HepG2 (cell line): ENCODE results near the gene SPNS2. TPM values are rescaled to one million over a fixed set of nuclear protein-coding genes. Genes with fewer than 3 reads are reported as not detected.
A peak's percentile ranks its signal among the peaks of the same experiment; 100 is the strongest.

Experiments
- HNRNPLL ChIP-seq: fragments of 200-400 bp; formaldehyde crosslinking; IDR thresholded peaks from 2 replicates; pipeline ENCODE4 v1.6.1; 2017; ENCODE audit warnings: mild to moderate bottlenecking, low read depth, low read length; ENCODE audit not compliant: poor library complexity, severe bottlenecking
- MTA1 ChIP-seq: sonication (generic); formaldehyde crosslinking; IDR thresholded peaks from 2 replicates; pipeline ENCODE4 v1.4.0; 2020; ENCODE audit warnings: missing genetic modification reagents, mild to moderate bottlenecking, borderline replicate concordance
- POLR2AphosphoS5 ChIP-seq: IDR thresholded peaks from 2 replicates; pipeline ENCODE4 v1.6.1; 2012; ENCODE audit warnings: low read depth, low read length
- POLR2G ChIP-seq: fragments of 200-400 bp; formaldehyde crosslinking; IDR thresholded peaks from 2 replicates; pipeline ENCODE4 v1.6.1; 2018; ENCODE audit warnings: mild to moderate bottlenecking, low read depth, low read length, moderate library complexity
- SAP130 ChIP-seq: IDR thresholded peaks from 2 replicates; pipeline ENCODE4 v1.6.1; 2016; ENCODE audit warnings: low read depth
- SNAI1 ChIP-seq: sonication (generic); formaldehyde crosslinking; IDR thresholded peaks from 2 replicates; pipeline ENCODE4 v1.5.0; 2020; ENCODE audit warnings: mild to moderate bottlenecking, missing genetic modification reagents, borderline replicate concordance
- ZFY ChIP-seq: sonication (generic); formaldehyde crosslinking; IDR thresholded peaks from 2 replicates; pipeline ENCODE4 v1.4.0; 2020; ENCODE audit warnings: missing genetic modification reagents
- ZNF547 ChIP-seq: sonication (generic); formaldehyde crosslinking; IDR thresholded peaks from 2 replicates; pipeline ENCODE4 v1.5.1; 2020; ENCODE audit warnings: mild to moderate bottlenecking, missing genetic modification reagents
- polyA plus RNA-seq, 8 experiments: library from polyadenylated mRNA; depleted of rRNA in 3 of 8; stranded (reverse) in 7 of 8; unstranded in 1 of 8; fragments of >200 nt; fragmentation: Illumina TruSeq in 4 of 8; extraction: Trizol in 4 of 8; gene quantifications; 2 replicates each; pipeline versions ENCODE4 v1.2.1 to v1.2.3, GENCODE V29; 2011 to 2016; ENCODE audit warnings: low read depth in 4 of 8, missing spikeins in 1 of 8, mixed read lengths in 1 of 8; ENCODE audit not compliant: insufficient read depth in 1 of 8
- total RNA-seq, 5 experiments: library from RNA; depleted of rRNA; stranded (reverse); fragments of >200 nt; fragmentation: Illumina TruSeq; extraction: Trizol; gene quantifications; 2 replicates each; pipeline ENCODE4 v1.2.3, GENCODE V29; 2016; ENCODE audit warnings: low read depth in 1 of 5
- TF ChIP-seq, protein P1 (sequence below): sonication (generic); formaldehyde crosslinking; IDR thresholded peaks from 2 replicates; pipeline ENCODE4 v1.5.1; 2020; ENCODE audit warnings: mild to moderate bottlenecking, missing genetic modification reagents, moderate library complexity
- TF ChIP-seq, protein P2 (sequence below): IDR thresholded peaks from 2 replicates; pipeline ENCODE4 v1.6.1; 2012; ENCODE audit warnings: inconsistent platforms
- TF ChIP-seq, protein P3 (sequence below): sonication (generic); formaldehyde crosslinking; conservative IDR thresholded peaks from 2 replicates; pipeline ENCODE4 v1.4.0; 2020; ENCODE audit warnings: mild to moderate bottlenecking, missing genetic modification reagents, moderate library complexity
- TF ChIP-seq, protein P4 (sequence below): sonication (generic); formaldehyde crosslinking; IDR thresholded peaks from 2 replicates; pipeline ENCODE4 v1.5.0; 2020; ENCODE audit warnings: missing genetic modification reagents
- TF ChIP-seq, protein P5 (sequence below): sonication (generic); formaldehyde crosslinking; IDR thresholded peaks from 2 replicates; pipeline ENCODE4 v1.4.0; 2020; ENCODE audit warnings: missing genetic modification reagents, borderline replicate concordance
- TF ChIP-seq, protein P6 (sequence below): sonication (generic); formaldehyde crosslinking; IDR thresholded peaks from 2 replicates; pipeline ENCODE4 v1.9.0; 2021; ENCODE audit warnings: missing genetic modification reagents, borderline replicate concordance

Gene SPNS2
- total and polyA plus RNA-seq, 2 of the 13 experiments (the other 11 are each of a cell fraction or from before 2014, with no cell fraction given): 0.01 TPM; not detected in 1

DNA sequence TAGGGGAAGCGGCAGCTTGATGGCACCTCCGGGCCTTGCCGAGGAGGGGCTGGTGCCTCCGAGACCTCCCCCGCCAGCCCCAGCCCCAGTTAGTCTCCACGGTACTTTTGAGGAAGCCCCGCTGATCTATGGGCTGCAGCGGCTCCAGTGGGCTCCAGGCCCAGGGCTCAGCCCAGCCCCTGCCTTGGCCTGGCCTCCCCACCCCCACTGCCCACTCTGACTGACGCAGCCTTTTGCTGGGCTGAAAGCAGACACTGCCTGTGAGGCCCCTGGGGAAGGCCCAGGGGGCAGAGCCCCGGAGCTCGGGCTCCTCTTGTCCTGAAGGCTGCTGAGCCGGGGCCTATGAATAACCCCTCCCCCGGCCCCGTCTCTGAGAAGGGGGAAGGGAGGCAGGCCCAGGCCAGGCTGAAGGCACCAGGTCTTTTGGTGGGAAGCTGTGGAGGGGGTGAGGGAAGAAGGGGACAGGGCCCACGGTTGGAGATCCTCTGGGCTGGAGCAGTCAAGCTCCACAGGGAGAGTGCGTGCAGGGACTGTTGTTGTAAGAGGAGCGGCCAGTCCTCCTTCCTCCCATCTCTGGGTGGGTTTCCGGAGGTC is 78.1 kb downstream of the SPNS2 start (continued):
- TF ChIP-seq, protein P1, sequence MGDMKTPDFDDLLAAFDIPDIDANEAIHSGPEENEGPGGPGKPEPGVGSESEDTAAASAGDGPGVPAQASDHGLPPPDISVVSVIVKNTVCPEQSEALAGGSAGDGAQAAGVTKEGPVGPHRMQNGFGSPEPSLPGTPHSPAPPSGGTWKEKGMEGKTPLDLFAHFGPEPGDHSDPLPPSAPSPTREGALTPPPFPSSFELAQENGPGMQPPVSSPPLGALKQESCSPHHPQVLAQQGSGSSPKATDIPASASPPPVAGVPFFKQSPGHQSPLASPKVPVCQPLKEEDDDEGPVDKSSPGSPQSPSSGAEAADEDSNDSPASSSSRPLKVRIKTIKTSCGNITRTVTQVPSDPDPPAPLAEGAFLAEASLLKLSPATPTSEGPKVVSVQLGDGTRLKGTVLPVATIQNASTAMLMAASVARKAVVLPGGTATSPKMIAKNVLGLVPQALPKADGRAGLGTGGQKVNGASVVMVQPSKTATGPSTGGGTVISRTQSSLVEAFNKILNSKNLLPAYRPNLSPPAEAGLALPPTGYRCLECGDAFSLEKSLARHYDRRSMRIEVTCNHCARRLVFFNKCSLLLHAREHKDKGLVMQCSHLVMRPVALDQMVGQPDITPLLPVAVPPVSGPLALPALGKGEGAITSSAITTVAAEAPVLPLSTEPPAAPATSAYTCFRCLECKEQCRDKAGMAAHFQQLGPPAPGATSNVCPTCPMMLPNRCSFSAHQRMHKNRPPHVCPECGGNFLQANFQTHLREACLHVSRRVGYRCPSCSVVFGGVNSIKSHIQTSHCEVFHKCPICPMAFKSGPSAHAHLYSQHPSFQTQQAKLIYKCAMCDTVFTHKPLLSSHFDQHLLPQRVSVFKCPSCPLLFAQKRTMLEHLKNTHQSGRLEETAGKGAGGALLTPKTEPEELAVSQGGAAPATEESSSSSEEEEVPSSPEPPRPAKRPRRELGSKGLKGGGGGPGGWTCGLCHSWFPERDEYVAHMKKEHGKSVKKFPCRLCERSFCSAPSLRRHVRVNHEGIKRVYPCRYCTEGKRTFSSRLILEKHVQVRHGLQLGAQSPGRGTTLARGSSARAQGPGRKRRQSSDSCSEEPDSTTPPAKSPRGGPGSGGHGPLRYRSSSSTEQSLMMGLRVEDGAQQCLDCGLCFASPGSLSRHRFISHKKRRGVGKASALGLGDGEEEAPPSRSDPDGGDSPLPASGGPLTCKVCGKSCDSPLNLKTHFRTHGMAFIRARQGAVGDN (CRISPR knock-in tag): peak; percentile 45
- 0 out of 2 replicates have a peak, but pooled peaks have one; percentile 38 for TF ChIP-seq SNAI1 (CRISPR knock-in tag)
- peak; percentile 63; the same call in 1 of the 2 replicates for TF ChIP-seq POLR2G
- TF ChIP-seq ZNF547 (CRISPR knock-in tag): 0 out of 2 replicates have a peak, but pooled peaks have one; percentile 57
- TF ChIP-seq, protein P2, sequence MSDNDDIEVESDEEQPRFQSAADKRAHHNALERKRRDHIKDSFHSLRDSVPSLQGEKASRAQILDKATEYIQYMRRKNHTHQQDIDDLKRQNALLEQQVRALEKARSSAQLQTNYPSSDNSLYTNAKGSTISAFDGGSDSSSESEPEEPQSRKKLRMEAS: 0 out of 2 replicates have a peak, but pooled peaks have one; percentile 14
- TF ChIP-seq MTA1 (CRISPR knock-in tag): peak; percentile 21; the same call in 1 of the 2 replicates
- TF ChIP-seq, protein P3, sequence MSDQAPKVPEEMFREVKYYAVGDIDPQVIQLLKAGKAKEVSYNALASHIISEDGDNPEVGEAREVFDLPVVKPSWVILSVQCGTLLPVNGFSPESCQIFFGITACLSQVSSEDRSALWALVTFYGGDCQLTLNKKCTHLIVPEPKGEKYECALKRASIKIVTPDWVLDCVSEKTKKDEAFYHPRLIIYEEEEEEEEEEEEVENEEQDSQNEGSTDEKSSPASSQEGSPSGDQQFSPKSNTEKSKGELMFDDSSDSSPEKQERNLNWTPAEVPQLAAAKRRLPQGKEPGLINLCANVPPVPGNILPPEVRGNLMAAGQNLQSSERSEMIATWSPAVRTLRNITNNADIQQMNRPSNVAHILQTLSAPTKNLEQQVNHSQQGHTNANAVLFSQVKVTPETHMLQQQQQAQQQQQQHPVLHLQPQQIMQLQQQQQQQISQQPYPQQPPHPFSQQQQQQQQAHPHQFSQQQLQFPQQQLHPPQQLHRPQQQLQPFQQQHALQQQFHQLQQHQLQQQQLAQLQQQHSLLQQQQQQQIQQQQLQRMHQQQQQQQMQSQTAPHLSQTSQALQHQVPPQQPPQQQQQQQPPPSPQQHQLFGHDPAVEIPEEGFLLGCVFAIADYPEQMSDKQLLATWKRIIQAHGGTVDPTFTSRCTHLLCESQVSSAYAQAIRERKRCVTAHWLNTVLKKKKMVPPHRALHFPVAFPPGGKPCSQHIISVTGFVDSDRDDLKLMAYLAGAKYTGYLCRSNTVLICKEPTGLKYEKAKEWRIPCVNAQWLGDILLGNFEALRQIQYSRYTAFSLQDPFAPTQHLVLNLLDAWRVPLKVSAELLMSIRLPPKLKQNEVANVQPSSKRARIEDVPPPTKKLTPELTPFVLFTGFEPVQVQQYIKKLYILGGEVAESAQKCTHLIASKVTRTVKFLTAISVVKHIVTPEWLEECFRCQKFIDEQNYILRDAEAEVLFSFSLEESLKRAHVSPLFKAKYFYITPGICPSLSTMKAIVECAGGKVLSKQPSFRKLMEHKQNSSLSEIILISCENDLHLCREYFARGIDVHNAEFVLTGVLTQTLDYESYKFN (CRISPR knock-in tag): peak; percentile 45; the same call in 1 of the 2 replicates
- TF ChIP-seq SAP130: peak; percentile 39; the same call in 1 of the 2 replicates
- TF ChIP-seq, protein P4, sequence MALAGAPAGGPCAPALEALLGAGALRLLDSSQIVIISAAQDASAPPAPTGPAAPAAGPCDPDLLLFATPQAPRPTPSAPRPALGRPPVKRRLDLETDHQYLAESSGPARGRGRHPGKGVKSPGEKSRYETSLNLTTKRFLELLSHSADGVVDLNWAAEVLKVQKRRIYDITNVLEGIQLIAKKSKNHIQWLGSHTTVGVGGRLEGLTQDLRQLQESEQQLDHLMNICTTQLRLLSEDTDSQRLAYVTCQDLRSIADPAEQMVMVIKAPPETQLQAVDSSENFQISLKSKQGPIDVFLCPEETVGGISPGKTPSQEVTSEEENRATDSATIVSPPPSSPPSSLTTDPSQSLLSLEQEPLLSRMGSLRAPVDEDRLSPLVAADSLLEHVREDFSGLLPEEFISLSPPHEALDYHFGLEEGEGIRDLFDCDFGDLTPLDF (CRISPR knock-in tag): no peak
- TF ChIP-seq, protein P5, sequence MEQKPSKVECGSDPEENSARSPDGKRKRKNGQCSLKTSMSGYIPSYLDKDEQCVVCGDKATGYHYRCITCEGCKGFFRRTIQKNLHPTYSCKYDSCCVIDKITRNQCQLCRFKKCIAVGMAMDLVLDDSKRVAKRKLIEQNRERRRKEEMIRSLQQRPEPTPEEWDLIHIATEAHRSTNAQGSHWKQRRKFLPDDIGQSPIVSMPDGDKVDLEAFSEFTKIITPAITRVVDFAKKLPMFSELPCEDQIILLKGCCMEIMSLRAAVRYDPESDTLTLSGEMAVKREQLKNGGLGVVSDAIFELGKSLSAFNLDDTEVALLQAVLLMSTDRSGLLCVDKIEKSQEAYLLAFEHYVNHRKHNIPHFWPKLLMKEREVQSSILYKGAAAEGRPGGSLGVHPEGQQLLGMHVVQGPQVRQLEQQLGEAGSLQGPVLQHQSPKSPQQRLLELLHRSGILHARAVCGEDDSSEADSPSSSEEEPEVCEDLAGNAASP: peak; percentile 14; the same call in 1 of the 2 replicates
- TF ChIP-seq HNRNPLL: peak; percentile 34
- TF ChIP-seq POLR2AphosphoS5: no peak
- TF ChIP-seq, protein P6, sequence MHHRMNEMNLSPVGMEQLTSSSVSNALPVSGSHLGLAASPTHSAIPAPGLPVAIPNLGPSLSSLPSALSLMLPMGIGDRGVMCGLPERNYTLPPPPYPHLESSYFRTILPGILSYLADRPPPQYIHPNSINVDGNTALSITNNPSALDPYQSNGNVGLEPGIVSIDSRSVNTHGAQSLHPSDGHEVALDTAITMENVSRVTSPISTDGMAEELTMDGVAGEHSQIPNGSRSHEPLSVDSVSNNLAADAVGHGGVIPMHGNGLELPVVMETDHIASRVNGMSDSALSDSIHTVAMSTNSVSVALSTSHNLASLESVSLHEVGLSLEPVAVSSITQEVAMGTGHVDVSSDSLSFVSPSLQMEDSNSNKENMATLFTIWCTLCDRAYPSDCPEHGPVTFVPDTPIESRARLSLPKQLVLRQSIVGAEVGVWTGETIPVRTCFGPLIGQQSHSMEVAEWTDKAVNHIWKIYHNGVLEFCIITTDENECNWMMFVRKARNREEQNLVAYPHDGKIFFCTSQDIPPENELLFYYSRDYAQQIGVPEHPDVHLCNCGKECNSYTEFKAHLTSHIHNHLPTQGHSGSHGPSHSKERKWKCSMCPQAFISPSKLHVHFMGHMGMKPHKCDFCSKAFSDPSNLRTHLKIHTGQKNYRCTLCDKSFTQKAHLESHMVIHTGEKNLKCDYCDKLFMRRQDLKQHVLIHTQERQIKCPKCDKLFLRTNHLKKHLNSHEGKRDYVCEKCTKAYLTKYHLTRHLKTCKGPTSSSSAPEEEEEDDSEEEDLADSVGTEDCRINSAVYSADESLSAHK: no peak
- peak; percentile 71 for TF ChIP-seq ZFY (CRISPR knock-in tag)
